ENCODE data around the gene SLC4A4. TPM values are rescaled to one million over a fixed set of nuclear protein-coding genes. Genes with fewer than 3 reads are reported as not detected.
A peak's percentile ranks its signal among the peaks of the same experiment; 100 is the strongest.

Gene SLC4A4
- total RNA-seq, 2 donors from 2014 or later, result 99.0 to 124 TPM

DNA sequence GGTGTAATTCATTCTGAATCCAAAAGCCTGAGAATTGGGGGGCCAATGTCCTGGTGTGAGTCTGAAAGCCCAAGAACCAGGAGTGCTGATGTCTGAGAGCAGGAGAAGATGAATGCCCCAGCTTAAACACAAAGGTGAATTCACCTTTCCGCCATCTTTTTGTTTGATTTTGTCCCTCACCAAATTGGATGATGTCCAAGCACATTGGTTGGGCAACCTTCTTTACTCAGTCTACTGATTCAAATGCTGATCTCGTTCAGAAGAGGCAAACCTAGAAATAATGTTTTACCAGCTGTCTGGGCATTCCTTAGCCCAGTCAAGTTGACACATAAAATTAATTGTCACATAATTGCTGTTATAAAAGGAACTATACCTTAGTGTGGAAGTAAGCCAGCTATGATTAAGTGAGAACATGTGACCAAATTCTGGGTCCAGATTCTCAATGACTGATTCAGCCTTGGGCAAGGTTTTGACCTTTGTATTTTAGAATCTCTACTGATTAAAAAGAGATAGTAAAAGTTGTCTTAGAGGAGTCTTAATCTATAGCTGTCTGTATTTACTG, 34.5 kb upstream of the SLC4A4 start:
- TF ChIP-seq, protein P1, sequence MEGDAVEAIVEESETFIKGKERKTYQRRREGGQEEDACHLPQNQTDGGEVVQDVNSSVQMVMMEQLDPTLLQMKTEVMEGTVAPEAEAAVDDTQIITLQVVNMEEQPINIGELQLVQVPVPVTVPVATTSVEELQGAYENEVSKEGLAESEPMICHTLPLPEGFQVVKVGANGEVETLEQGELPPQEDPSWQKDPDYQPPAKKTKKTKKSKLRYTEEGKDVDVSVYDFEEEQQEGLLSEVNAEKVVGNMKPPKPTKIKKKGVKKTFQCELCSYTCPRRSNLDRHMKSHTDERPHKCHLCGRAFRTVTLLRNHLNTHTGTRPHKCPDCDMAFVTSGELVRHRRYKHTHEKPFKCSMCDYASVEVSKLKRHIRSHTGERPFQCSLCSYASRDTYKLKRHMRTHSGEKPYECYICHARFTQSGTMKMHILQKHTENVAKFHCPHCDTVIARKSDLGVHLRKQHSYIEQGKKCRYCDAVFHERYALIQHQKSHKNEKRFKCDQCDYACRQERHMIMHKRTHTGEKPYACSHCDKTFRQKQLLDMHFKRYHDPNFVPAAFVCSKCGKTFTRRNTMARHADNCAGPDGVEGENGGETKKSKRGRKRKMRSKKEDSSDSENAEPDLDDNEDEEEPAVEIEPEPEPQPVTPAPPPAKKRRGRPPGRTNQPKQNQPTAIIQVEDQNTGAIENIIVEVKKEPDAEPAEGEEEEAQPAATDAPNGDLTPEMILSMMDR (IDR thresholded peaks at IDR 0.05), result no peak
- no peaks in the 10 kb centered on the region for H3K36me3 ChIP-seq
- H3K27ac ChIP-seq, result peak overlapping the region; percentile 6
- no peaks in the 10 kb centered on the region for H3K27me3 ChIP-seq
- H3K4me3 ChIP-seq, result no peak overlapping the region
- no peak for DNase-seq
- intact Hi-C loops (cut with DNase I), result no loop called here
- no peak overlapping the region for H3K9ac ChIP-seq (ENCODE audit: low read depth in 2 of 2, low read length in 2 of 2)
- no peaks in the 10 kb centered on the region for H3K4me1 ChIP-seq
- H3K9me3 ChIP-seq, result no peaks in the 10 kb centered on the region

DNA sequence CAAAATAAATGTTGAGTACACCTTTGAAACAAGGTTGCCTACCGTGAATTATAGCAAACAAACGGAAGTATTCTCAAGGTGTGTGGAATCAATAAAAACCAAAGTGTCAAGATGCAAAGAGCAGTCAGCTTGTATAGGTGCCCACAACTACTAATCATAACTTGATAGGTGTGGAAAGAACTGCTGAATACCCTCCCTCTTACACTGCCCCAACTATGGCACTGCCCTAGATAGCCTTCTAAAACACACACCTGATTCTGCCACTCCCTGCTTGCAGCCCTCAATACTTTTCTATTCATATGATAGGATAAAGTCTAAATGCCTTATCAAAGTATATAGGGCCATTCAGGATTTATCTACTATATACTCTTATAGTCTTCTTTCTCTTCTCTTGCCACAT, 31.1 kb upstream of the SLC4A4 start:
- intact Hi-C loops (cut with DNase I), result no loop called here
- Histone ChIP-seq H3K27me3 (no peaks in the 10 kb centered on the region), H3K4me1 (no peaks in the 10 kb centered on the region), H3K27ac (no peak overlapping the region), H3K9me3 (no peaks in the 10 kb centered on the region), H3K36me3 (no peaks in the 10 kb centered on the region), H3K9ac (ENCODE audit: low read depth in 2 of 2, low read length in 2 of 2) (no peak overlapping the region), H3K4me3 (no peak overlapping the region)
- TF ChIP-seq, protein P1 (IDR thresholded peaks at IDR 0.05), result no peak
- no peak for DNase-seq

DNA sequence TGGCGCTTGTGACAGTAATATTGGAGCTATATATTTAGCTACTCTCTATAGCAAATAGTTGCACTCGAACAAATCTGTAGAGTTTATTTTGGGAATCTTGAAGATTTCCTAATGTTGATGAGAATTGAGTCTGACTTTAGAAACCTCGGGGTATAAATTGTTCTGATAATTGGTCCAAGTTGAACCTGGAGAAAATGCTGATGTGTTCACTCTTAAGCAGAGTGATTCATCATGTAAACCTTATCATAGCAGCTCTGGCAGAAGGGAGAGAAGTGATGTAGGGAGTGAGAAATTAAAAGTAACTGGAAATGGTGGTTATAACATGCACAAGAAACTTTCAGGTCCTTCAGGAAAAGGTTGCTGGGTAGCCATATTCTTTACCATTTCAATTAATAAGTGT, 16.4 kb upstream of the SLC4A4 start:
- Histone ChIP-seq H3K27ac (no peak overlapping the region), H3K9ac (ENCODE audit: low read depth in 2 of 2, low read length in 2 of 2) (no peak overlapping the region), H3K27me3 (no peaks in the 10 kb centered on the region), H3K4me3 (no peak overlapping the region), H3K4me1 (no peaks in the 10 kb centered on the region), H3K36me3 (no peaks in the 10 kb centered on the region), H3K9me3 (no peaks in the 10 kb centered on the region)
- DNase-seq, result no peak
- intact Hi-C loops (cut with DNase I), result no loop called here
- TF ChIP-seq, protein P1 (IDR thresholded peaks at IDR 0.05), result no peak

DNA sequence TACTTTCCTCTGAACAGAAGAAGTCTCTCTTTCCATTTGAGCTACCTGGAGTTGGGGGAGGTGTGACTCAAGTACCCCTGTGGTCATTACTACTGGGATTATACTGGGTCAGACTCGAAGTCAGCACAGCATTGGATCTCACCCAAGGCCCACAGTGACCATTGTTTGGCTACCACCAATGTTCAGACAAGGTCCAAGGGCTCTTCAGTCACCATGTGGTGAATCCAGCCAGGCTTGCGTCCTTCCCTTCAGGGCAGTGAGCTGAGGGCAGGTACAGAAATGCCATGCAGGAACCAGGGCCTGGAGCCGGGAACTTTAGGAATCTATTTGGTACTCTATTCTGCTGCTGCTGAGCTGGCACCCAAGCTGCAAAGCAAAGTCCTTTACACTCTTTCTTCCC, 5.5 kb upstream of the SLC4A4 start:
- Histone ChIP-seq H3K9ac (ENCODE audit: low read depth in 2 of 2, low read length in 2 of 2) (no peak overlapping the region), H3K9me3 (no peaks in the 10 kb centered on the region)
- intact Hi-C loops (cut with DNase I), result no loop called here

DNA sequence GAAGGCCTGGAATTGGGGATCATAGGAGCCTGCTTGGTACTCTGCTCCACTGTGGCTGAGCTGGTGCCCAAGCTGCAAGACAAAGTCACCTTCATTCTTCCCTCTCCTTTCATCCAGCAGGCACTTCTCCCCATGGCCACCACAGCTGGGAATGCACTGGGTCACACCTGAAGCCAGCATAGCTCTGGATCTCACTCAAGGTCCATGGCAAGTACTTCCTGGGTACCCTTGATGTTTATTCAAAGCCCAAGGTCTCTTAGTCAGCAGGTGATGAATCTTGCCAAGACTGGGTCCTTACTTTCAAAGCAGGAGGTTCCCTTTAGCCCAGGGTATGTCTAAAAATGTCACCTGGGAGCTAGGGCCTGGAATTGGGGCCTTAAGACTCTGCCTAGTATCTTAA, 4.9 kb upstream of the SLC4A4 start:
- no peak overlapping the region for H3K9ac ChIP-seq (ENCODE audit: low read depth in 2 of 2, low read length in 2 of 2)
- no peaks in the 10 kb centered on the region for H3K4me1 ChIP-seq
- TF ChIP-seq, protein P1 (IDR thresholded peaks at IDR 0.05), result no peak
- H3K27ac ChIP-seq, result no peak overlapping the region
- no peak overlapping the region for H3K4me3 ChIP-seq
- no peak for DNase-seq
- H3K36me3 ChIP-seq, result no peaks in the 10 kb centered on the region
- no peaks in the 10 kb centered on the region for H3K9me3 ChIP-seq
- intact Hi-C loops (cut with DNase I), result no loop called here
- no peaks in the 10 kb centered on the region for H3K27me3 ChIP-seq

More for the DNA sequence above, 5.5 kb upstream of the SLC4A4 start:
- DNase-seq, result no peak
- no peak overlapping the region for H3K4me3 ChIP-seq
- no peaks in the 10 kb centered on the region for H3K27me3 ChIP-seq
- no peak overlapping the region for H3K27ac ChIP-seq
- no peaks in the 10 kb centered on the region for H3K4me1 ChIP-seq
- no peaks in the 10 kb centered on the region for H3K36me3 ChIP-seq
- TF ChIP-seq, protein P1 (IDR thresholded peaks at IDR 0.05), result no peak

Data from colonic mucosa (tissue), 4 donors.